ENCODE data around the gene USHBP1. TPM values are rescaled to one million over a fixed set of nuclear protein-coding genes. Genes with fewer than 3 reads are reported as not detected.

Gene USHBP1
- total and polyA plus RNA-seq, 2 of the 13 experiments (the other 11 are each of a cell fraction or from before 2014, with no cell fraction given), result 0.15 to 1.5 TPM

- TF ChIP-seq IRF9 (CRISPR knock-in tag; IDR thresholded peaks at IDR 0.05; ENCODE audit: borderline replicate concordance) (peak; percentile 47; the same call in 1 of the 2 replicates), HNRNPH1 (optimal IDR thresholded peaks at IDR 0.05; ENCODE audit: low read depth, low read length) (no peak), GATAD1 (CRISPR knock-in tag; IDR thresholded peaks at IDR 0.05) (peak; percentile 22; the same call in 1 of the 2 replicates), NFATC3 (CRISPR knock-in tag; IDR thresholded peaks at IDR 0.05) (no peak), NCOA2 (CRISPR knock-in tag; IDR thresholded peaks at IDR 0.05) (peak; percentile 16; the same call in 1 of the 2 replicates), ZSCAN21 (CRISPR knock-in tag; IDR thresholded peaks at IDR 0.05; ENCODE audit: borderline replicate concordance) (peak; percentile 49; the same call in 1 of the 2 replicates), MATR3 (CRISPR knock-in tag; IDR thresholded peaks at IDR 0.05) (no peak), TBX3 (IDR thresholded peaks at IDR 0.05; ENCODE audit: borderline replicate concordance) (no peak), RXRA (CRISPR knock-in tag; IDR thresholded peaks at IDR 0.05) (peak; percentile 87), HNRNPK (IDR thresholded peaks at IDR 0.05; ENCODE audit: low read depth, low read length, poor library complexity, severe bottlenecking) (no peak), GPBP1L1 (CRISPR knock-in tag; IDR thresholded peaks at IDR 0.05) (no peak), SRSF9 (IDR thresholded peaks at IDR 0.05; ENCODE audit: borderline replicate concordance, insufficient read depth, low read depth, low read length, poor library complexity, severe bottlenecking) (no peak), MTA1 (CRISPR knock-in tag; IDR thresholded peaks at IDR 0.05; ENCODE audit: borderline replicate concordance) (peak; percentile 60; the same call in 1 of the 2 replicates), PITX1 (CRISPR knock-in tag; IDR thresholded peaks at IDR 0.05) (peak; percentile 46), ZZZ3 (CRISPR knock-in tag; IDR thresholded peaks at IDR 0.05; ENCODE audit: borderline replicate concordance) (no peak), TMF1 (CRISPR knock-in tag; IDR thresholded peaks at IDR 0.05; ENCODE audit: low read depth) (0 out of 2 replicates have a peak, but pooled peaks have one; percentile 54), STAG1 (CRISPR knock-in tag; IDR thresholded peaks at IDR 0.05) (peak; percentile 13), ISL2 (CRISPR knock-in tag; IDR thresholded peaks at IDR 0.05) (no peak), SMYD3 (CRISPR knock-in tag; IDR thresholded peaks at IDR 0.05) (no peak), TBX2 (CRISPR knock-in tag; IDR thresholded peaks at IDR 0.05; ENCODE audit: borderline replicate concordance) (peak; percentile 69)
- TF ChIP-seq, protein P1, sequence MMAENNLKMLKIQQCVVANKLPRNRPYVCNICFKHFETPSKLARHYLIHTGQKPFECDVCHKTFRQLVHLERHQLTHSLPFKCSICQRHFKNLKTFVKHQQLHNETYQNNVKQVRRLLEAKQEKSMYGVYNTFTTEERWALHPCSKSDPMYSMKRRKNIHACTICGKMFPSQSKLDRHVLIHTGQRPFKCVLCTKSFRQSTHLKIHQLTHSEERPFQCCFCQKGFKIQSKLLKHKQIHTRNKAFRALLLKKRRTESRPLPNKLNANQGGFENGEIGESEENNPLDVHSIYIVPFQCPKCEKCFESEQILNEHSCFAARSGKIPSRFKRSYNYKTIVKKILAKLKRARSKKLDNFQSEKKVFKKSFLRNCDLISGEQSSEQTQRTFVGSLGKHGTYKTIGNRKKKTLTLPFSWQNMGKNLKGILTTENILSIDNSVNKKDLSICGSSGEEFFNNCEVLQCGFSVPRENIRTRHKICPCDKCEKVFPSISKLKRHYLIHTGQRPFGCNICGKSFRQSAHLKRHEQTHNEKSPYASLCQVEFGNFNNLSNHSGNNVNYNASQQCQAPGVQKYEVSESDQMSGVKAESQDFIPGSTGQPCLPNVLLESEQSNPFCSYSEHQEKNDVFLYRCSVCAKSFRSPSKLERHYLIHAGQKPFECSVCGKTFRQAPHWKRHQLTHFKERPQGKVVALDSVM (CRISPR knock-in tag; IDR thresholded peaks at IDR 0.05), result peak; percentile 87
- TF ChIP-seq, protein P2, sequence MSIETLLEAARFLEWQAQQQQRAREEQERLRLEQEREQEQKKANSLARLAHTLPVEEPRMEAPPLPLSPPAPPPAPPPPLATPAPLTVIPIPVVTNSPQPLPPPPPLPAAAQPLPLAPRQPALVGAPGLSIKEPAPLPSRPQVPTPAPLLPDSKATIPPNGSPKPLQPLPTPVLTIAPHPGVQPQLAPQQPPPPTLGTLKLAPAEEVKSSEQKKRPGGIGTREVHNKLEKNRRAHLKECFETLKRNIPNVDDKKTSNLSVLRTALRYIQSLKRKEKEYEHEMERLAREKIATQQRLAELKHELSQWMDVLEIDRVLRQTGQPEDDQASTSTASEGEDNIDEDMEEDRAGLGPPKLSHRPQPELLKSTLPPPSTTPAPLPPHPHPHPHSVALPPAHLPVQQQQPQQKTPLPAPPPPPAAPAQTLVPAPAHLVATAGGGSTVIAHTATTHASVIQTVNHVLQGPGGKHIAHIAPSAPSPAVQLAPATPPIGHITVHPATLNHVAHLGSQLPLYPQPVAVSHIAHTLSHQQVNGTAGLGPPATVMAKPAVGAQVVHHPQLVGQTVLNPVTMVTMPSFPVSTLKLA (IDR thresholded peaks at IDR 0.05), result no peak
- TF ChIP-seq, protein P3, sequence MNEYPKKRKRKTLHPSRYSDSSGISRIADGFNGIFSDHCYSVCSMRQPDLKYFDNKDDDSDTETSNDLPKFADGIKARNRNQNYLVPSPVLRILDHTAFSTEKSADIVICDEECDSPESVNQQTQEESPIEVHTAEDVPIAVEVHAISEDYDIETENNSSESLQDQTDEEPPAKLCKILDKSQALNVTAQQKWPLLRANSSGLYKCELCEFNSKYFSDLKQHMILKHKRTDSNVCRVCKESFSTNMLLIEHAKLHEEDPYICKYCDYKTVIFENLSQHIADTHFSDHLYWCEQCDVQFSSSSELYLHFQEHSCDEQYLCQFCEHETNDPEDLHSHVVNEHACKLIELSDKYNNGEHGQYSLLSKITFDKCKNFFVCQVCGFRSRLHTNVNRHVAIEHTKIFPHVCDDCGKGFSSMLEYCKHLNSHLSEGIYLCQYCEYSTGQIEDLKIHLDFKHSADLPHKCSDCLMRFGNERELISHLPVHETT (CRISPR knock-in tag; conservative IDR thresholded peaks at IDR 0.05), result no peak
These were observed 64.0 kb downstream of the USHBP1 start (continued) for GRCh38 chr19:17200408-17201079.

Measured in HepG2 (cell line).